AG04450 (cell line): ENCODE data around the gene USP10. TPM values are rescaled to one million over a fixed set of nuclear protein-coding genes. Genes with fewer than 3 reads are reported as not detected.

Source experiments
- CTCF ChIA-PET: fragments of 300-600, 350-600 bp; formaldehyde crosslinking; extraction: SDS; loops from one replicate; lab custom pipeline; 2022; ENCODE audit warnings: antibody characterized with exemption, inconsistent platforms; lab: Charles Lee
- POLR2A ChIA-PET: fragments of 350-600 bp; formaldehyde crosslinking; extraction: SDS; loops from one replicate; lab custom pipeline; 2021; ENCODE audit warnings: antibody characterized with exemption, inconsistent platforms; lab: Yijun Ruan, JAX
- DNase-seq: peaks from one replicate; pipeline ENCODE4 v3.0.0-alpha.2; 2011; ENCODE audit warnings: low read depth, low spot score
- H3K27ac ChIP-seq: one replicate; pipeline ENCODE4 v1.5.1; 2012; ENCODE audit warnings: low read depth, low read length, control low read depth
- H3K27me3 ChIP-seq: one replicate; pipeline ENCODE4 v1.6.0; 2012; ENCODE audit warnings: low read length; ENCODE audit not compliant: control insufficient read depth, insufficient read depth
- H3K4me3 ChIP-seq: 2 replicates; pipeline ENCODE4 v1.5.1; 2011; ENCODE audit warnings: mild to moderate bottlenecking, low read depth, low read length, control low read depth
- H3K9me3 ChIP-seq: 2 replicates; pipeline ENCODE4 v1.5.1; 2012; ENCODE audit warnings: low read length; ENCODE audit not compliant: control insufficient read depth, insufficient read depth
- polyA plus RNA-seq: library from polyadenylated mRNA; depleted of rRNA; stranded (reverse); fragments of >200 nt; gene quantifications from 2 replicates; pipeline ENCODE4 v1.2.3, GENCODE V29; 2011
- TF ChIP-seq, protein P1 (sequence below): IDR thresholded peaks from 2 replicates; pipeline ENCODE4 v1.5.1; 2011; ENCODE audit warnings: low read depth, low read length, control low read depth, inconsistent platforms

Gene USP10
- polyA plus RNA-seq, 1 experiment, result 54.9 TPM

DNA sequence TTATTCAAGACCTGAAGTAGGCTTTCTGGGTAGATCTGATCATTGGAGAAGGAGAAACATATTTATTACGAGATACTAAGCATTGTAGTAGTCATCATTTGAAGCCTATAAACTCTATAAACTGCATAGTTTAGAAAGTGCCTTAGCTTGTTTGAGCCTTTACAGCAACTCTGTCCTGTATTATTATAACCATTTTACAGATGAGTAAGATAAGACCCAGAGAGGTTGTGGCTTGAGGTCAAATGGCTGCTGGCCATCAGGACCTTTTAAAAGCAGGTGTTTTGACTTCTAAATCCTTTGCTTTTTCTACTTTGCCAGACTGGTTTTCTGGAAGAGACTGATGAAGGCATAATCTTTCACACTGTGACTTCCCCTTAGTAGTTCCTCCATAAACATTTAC, 7.1 kb downstream of the USP10 start:
- ChIA-PET CTCF (no interaction called here), POLR2A (no interaction called here)
- no peaks in the 10 kb centered on the region for H3K9me3 ChIP-seq
- H3K4me3 ChIP-seq, result no peak overlapping the region
- no peak for DNase-seq
- no peaks in the 10 kb centered on the region for H3K27me3 ChIP-seq
- H3K27ac ChIP-seq, result no peak overlapping the region
- TF ChIP-seq, protein P1, sequence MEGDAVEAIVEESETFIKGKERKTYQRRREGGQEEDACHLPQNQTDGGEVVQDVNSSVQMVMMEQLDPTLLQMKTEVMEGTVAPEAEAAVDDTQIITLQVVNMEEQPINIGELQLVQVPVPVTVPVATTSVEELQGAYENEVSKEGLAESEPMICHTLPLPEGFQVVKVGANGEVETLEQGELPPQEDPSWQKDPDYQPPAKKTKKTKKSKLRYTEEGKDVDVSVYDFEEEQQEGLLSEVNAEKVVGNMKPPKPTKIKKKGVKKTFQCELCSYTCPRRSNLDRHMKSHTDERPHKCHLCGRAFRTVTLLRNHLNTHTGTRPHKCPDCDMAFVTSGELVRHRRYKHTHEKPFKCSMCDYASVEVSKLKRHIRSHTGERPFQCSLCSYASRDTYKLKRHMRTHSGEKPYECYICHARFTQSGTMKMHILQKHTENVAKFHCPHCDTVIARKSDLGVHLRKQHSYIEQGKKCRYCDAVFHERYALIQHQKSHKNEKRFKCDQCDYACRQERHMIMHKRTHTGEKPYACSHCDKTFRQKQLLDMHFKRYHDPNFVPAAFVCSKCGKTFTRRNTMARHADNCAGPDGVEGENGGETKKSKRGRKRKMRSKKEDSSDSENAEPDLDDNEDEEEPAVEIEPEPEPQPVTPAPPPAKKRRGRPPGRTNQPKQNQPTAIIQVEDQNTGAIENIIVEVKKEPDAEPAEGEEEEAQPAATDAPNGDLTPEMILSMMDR, result no peak

DNA sequence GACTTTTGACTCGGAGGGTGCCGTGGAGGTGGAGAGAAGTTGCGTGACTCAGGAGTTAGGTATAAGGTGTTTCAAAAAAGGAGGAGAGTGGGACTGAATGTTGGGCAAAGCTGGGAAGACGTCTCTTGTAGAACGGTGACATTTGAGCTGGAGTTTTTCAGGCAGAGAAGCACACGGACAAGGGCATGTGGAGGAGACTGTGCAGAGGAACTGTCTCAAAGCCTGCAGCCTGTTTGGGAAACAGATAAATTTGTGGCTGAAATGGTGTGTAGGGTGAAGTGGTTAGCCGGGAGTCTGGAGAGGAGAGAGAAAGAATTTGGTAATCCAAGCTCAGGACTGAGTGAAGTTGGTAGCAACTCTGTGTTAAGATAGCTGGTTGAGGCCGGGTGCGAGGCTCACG, 9.8 kb downstream of the USP10 start:
- ChIA-PET CTCF (interaction anchor here (1.4 kb wide), 1 partner anchor 16 kb away, joined by 5 read pairs; no protein-coding TSS in a partner anchor), POLR2A (no interaction called here)

DNA sequence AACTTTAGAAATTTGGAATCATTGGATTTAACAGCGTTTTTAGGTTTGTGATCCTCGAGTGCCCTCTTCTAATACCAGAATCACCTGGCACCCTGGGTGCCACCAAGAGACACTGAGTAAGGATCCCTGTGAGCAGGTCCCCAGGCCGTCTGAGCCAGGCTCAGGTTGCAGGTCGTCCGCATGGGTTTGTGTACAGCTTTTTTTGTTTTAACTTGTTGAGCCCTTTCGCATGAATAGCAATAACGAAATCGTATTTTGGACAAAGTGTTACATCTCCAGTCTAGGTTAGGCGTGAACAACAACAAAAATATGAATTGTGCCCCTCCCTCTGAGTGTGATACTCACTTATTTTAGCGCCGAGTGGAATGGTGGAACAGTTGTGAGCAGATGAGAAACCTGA, 10.9 kb downstream of the USP10 start:
- Histone ChIP-seq H3K9me3 (no peaks in the 10 kb centered on the region), H3K27me3 (no peaks in the 10 kb centered on the region), H3K27ac (no peak overlapping the region), H3K4me3 (no peak overlapping the region)
- TF ChIP-seq, protein P1, result no peak
- ChIA-PET CTCF (interaction anchor here (2.1 kb wide), 1 partner anchor 88 kb away, joined by 6 read pairs; no protein-coding TSS in a partner anchor), POLR2A (no interaction called here)
- DNase-seq, result no peak

More for the DNA sequence above, 9.8 kb downstream of the USP10 start:
- TF ChIP-seq, protein P1, result no peak
- DNase-seq, result no peak
- Histone ChIP-seq H3K9me3 (no peaks in the 10 kb centered on the region), H3K27me3 (no peaks in the 10 kb centered on the region), H3K27ac (no peak overlapping the region), H3K4me3 (no peak overlapping the region)

DNA sequence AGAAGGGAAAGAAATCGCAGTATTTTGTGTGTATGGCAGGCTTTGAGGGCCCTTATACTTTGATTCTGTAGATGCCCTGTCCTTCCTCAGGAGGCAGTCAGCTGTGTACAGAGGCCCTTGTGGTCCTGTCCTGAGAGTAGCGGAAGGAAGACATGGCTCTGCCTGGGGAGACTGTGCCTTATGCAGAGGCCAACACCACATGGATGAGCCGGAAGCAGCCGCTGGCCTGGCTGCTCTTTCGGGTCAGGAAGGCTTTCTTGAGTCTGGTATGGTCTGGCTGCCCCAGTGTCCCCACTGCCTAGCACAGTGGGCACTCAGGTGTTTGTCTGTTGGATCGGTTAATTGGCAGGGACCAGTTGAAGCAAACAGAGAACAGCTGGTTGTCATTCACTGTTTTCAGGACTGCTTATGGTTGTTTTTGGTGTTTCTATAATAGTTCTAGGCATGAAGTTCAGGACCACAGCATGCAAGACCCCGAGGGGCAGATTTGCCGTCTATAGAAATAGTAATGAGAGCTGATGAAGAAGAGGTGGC, 12.4 kb downstream of the USP10 start:
- Histone ChIP-seq H3K4me3 (no peak overlapping the region), H3K9me3 (no peaks in the 10 kb centered on the region), H3K27ac (no peak overlapping the region), H3K27me3 (no peaks in the 10 kb centered on the region)
- CTCF ChIA-PET, result interaction anchor here (1.0 to 2.2 kb wide), 3 partner anchors 12 to 90 kb away, joined by 3 to 10 read pairs (median 6); no protein-coding TSS in a partner anchor
- POLR2A ChIA-PET, result no interaction called here
- TF ChIP-seq, protein P1, result no peak
- DNase-seq, result no peak
